ENCODE data around the gene SKAP2. TPM values are rescaled to one million over a fixed set of nuclear protein-coding genes. Genes with fewer than 3 reads are reported as not detected.

SKAP2 gene
- total RNA-seq, 1 donor: 19.5 TPM

- Histone ChIP-seq H3K4me3 (ENCODE audit: insufficient read depth, low read length) (no peak overlapping the region), H4K20me1 (ENCODE audit: insufficient read depth, low read length) (no peaks in the 10 kb centered on the region), H3K4me2 (ENCODE audit: insufficient read depth, low read length) (no peak overlapping the region), H2AFZ (ENCODE audit: low read length) (no peak overlapping the region), H3K79me2 (ENCODE audit: insufficient read depth, low read length) (no peaks in the 10 kb centered on the region), H3K9me3 (ENCODE audit: low read depth, low read length) (no peaks in the 10 kb centered on the region), H3K36me3 (ENCODE audit: insufficient read depth, low read length) (no peaks in the 10 kb centered on the region), H3K27ac (ENCODE audit: low read depth, low read length) (no peak overlapping the region), H3K4me1 (ENCODE audit: insufficient read depth, low read length) (no peaks in the 10 kb centered on the region), H3K27me3 (ENCODE audit: insufficient read depth, low read length) (no peaks in the 10 kb centered on the region)
- no peak for DNase-seq (ENCODE audit: insufficient read length, low spot score, missing footprints)
- TF ChIP-seq CTCF (IDR thresholded peaks at IDR 0.05; ENCODE audit: extremely low read depth, low read depth, low read length): no peak
Observed at GRCh38 chr7:26815426-26815825, 49.0 kb downstream of the SKAP2 start.

- Histone ChIP-seq H2AFZ (ENCODE audit: low read length) (no peak overlapping the region), H3K27ac (ENCODE audit: low read depth, low read length) (no peak overlapping the region), H4K20me1 (ENCODE audit: insufficient read depth, low read length) (no peaks in the 10 kb centered on the region), H3K27me3 (ENCODE audit: insufficient read depth, low read length) (no peaks in the 10 kb centered on the region), H3K4me3 (ENCODE audit: insufficient read depth, low read length) (no peak overlapping the region), H3K4me1 (ENCODE audit: insufficient read depth, low read length) (no peaks in the 10 kb centered on the region), H3K36me3 (ENCODE audit: insufficient read depth, low read length) (no peaks in the 10 kb centered on the region), H3K79me2 (ENCODE audit: insufficient read depth, low read length) (no peaks in the 10 kb centered on the region), H3K4me2 (ENCODE audit: insufficient read depth, low read length) (no peak overlapping the region), H3K9me3 (ENCODE audit: low read depth, low read length) (no peaks in the 10 kb centered on the region)
- TF ChIP-seq CTCF (IDR thresholded peaks at IDR 0.05; ENCODE audit: extremely low read depth, low read depth, low read length): no peak
- DNase-seq (ENCODE audit: insufficient read length, low spot score, missing footprints): no peak
Observed at GRCh38 chr7:26813432-26813831, 51.0 kb downstream of the SKAP2 start.

GRCh38 chr7:26794541-26794940 lies 69.8 kb downstream of the SKAP2 start:
- Histone ChIP-seq H3K4me2 (ENCODE audit: insufficient read depth, low read length) (no peak overlapping the region), H2AFZ (ENCODE audit: low read length) (no peak overlapping the region), H3K79me2 (ENCODE audit: insufficient read depth, low read length) (no peaks in the 10 kb centered on the region), H3K4me3 (ENCODE audit: insufficient read depth, low read length) (no peak overlapping the region), H3K4me1 (ENCODE audit: insufficient read depth, low read length) (no peaks in the 10 kb centered on the region), H3K27me3 (ENCODE audit: insufficient read depth, low read length) (no peaks in the 10 kb centered on the region), H3K27ac (ENCODE audit: low read depth, low read length) (no peak overlapping the region), H3K36me3 (ENCODE audit: insufficient read depth, low read length) (no peaks in the 10 kb centered on the region), H4K20me1 (ENCODE audit: insufficient read depth, low read length) (no peaks in the 10 kb centered on the region), H3K9me3 (ENCODE audit: low read depth, low read length) (no peaks in the 10 kb centered on the region)
- DNase-seq (ENCODE audit: insufficient read length, low spot score, missing footprints): no peak
- no peak for TF ChIP-seq CTCF (IDR thresholded peaks at IDR 0.05; ENCODE audit: extremely low read depth, low read depth, low read length)

DNA sequence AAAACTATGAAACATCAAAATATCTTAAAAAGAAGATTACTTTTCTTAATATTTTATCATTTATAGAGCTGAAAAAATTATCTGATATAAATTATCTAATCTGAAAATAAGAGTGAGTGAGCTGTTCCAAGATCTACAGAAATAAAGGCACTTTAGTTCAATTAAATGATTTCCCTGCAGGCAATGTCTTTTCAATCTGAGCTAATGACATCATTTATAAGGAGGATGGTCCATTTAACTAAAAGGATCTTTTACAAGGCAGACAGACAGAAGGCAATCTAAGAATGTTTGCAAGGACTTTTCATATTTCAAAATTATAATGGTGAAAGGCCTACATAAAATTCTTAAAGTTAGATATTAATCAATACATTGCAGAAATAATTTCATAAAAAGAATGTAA lies 71.8 kb downstream of the SKAP2 start:
- no peak for TF ChIP-seq CTCF (IDR thresholded peaks at IDR 0.05; ENCODE audit: extremely low read depth, low read depth, low read length)
- Histone ChIP-seq H3K9me3 (ENCODE audit: low read depth, low read length) (no peaks in the 10 kb centered on the region), H3K79me2 (ENCODE audit: insufficient read depth, low read length) (no peaks in the 10 kb centered on the region), H3K36me3 (ENCODE audit: insufficient read depth, low read length) (no peaks in the 10 kb centered on the region), H3K4me1 (ENCODE audit: insufficient read depth, low read length) (no peaks in the 10 kb centered on the region), H3K27me3 (ENCODE audit: insufficient read depth, low read length) (no peaks in the 10 kb centered on the region), H3K27ac (ENCODE audit: low read depth, low read length) (no peak overlapping the region), H3K4me2 (ENCODE audit: insufficient read depth, low read length) (no peak overlapping the region), H2AFZ (ENCODE audit: low read length) (no peak overlapping the region), H3K4me3 (ENCODE audit: insufficient read depth, low read length) (no peak overlapping the region), H4K20me1 (ENCODE audit: insufficient read depth, low read length) (no peaks in the 10 kb centered on the region)
- DNase-seq (ENCODE audit: insufficient read length, low spot score, missing footprints): no peak

Data from osteoblast (primary cell).